Measurements from ENCODE around the gene KCNJ12. TPM values are rescaled to one million over a fixed set of nuclear protein-coding genes. Genes with fewer than 3 reads are reported as not detected.
A peak's percentile ranks its signal among the peaks of the same experiment; 100 is the strongest.
"Not testable (repeated sequence)": the region's sequence is repeated elsewhere in the genome, so short reads cannot be mapped to it uniquely, and the experiment has no call there.

KCNJ12 gene
- total RNA-seq, 1 donor from 2014 or later: 11.4 TPM

DNA sequence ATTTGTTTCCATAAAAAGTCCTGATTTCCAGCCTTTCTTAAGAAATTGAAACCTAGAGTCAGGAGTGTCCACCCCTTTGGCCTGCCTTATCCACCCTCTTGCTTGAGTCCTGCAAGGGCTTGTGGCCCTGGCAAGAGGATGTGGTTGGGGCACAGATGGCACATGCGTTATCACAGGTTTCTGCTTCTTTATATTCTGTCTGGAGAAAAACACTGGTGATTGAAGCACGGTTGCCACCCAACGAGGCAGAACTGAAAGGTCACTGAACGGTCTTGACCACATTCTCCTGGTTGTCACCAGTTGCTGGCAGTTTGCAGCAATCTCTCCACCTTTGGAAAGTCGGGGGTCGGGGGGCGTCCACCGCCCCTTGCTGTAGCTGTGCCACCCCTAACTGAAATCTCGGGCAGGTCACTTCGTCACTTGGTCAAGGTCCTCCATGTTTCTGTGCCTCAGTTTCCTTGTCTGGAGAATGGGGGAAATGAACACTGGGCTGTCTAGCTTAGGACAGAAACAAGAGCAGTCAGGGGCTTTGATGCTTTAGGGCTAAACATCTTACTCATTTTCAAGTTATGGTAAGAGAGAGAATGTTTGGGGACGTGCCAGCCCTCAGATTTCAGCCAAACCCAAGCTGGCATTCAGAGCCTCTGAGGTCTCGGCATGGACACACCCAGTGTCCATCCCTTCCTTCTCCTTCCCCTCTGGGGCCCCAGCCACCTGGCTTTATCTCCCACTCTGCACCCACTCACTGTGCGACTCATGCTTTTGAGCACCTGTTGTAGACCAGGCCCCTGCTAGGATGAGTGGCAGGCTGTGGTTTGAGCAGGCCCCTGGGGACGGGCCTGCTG, 27.9 kb upstream of the KCNJ12 start:
- ATAC-seq; DNase-seq; intact Hi-C loops (cut with micrococcal nuclease): not testable (repeated sequence)

DNA sequence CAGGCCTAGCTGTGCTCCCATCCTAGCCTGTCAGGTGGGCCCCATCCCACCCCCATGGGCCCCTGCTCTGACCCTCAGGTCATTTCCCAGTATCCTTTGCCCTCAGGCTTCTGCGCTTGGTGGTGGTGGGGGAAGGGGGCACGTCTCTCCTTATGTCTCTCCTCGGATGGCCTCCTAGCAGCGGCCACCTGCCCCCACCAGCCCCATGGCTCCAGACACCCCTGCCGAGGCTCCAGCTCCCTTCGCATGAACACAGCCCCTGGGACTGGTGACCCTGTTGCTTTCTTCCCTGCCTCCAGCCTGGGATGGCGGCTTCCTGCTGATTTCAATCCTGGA, 27.3 kb upstream of the KCNJ12 start:
- intact Hi-C loops (cut with micrococcal nuclease); DNase-seq; ATAC-seq: not testable (repeated sequence)

DNA sequence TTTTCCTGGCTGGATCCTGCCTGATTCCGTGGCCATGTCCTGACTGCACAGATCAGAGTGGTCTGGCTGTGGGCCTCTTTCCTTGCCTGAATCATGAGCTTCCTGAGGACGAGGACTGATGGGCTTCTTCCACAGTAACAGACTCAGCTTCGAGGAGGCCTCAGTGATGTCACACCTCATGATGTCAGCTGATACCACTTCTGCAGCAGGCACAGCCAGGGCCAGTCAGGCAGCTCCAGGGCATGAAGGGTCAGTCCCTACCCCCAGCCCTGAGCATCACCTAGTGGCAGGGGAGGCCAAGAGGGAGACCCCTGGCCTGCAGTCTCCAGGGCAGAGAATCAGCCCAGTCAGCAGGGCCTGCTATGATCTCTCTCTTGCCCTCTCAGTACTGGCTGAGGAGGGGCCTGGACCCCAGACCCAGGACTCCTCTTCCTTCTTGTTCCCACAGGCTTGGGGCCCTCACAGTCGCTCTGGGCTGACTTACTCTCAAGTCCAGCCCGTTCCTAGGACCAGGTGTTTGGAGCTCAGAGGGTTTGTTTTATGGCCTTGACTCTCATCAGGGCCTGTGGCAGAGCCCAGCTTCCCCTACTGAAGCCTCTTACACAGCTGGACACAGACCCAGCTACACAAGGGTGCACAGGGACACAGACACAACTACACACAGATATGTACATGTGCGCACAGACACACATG, 26.7 kb upstream of the KCNJ12 start:
- DNase-seq; ATAC-seq; intact Hi-C loops (cut with micrococcal nuclease): not testable (repeated sequence)

DNA sequence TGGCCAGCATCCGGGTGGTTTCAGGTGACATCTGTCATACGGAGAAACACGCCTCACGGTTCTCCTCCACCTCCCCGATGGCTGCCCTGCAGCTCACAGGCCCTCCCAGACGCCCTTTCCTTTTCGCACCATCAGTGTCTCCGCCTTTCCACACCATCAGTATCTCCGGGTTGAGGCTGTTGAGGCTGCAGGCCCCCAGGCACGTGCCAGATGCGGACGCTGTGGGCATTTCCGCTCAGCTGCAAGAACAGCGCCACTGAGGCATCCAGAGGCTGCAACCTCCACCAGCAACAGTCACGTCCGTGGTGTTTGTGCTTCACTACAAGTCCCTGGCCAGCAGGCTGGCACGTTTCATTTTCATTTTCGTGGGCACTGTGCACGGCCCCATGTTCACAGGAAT, 25.7 kb upstream of the KCNJ12 start:
- intact Hi-C loops (cut with micrococcal nuclease); DNase-seq; ATAC-seq: not testable (repeated sequence)

DNA sequence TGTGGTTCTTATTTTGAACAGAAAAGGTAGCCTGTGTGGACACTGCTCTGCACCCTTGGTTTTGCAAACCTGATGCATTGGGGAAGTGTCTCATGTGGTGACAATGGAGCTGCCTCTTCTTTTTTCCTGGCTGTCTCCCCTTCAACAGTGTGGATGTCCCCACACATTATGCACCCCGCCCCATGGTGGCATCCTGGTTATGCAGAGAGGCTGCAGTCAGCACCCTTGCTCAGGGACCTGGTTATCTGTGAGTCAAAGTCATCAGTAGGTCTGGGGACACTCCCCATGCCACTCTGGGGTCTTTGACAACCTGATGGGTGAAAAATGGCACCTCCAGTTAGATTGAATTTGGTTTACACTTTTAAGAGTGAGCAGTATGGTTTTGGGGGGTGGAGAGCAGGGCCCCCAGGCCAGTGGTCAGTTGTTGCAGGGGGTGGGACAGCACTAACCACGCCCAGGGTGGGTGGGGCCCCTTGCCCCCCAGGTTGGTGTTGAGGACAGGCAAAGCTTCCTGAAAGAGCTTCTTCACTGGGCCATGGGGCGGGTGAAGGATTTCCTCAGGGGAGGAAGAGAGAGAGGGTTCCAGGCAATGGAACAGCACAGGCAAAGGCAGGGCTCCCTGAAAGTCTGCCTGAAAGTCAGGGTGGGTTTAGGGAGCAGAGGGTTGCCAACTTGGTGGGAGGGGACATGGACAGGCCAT, 24.6 kb upstream of the KCNJ12 start:
- peak; percentile 20 for DNase-seq
- intact Hi-C loops (cut with micrococcal nuclease): no loop called here
- ATAC-seq: no peak

DNA sequence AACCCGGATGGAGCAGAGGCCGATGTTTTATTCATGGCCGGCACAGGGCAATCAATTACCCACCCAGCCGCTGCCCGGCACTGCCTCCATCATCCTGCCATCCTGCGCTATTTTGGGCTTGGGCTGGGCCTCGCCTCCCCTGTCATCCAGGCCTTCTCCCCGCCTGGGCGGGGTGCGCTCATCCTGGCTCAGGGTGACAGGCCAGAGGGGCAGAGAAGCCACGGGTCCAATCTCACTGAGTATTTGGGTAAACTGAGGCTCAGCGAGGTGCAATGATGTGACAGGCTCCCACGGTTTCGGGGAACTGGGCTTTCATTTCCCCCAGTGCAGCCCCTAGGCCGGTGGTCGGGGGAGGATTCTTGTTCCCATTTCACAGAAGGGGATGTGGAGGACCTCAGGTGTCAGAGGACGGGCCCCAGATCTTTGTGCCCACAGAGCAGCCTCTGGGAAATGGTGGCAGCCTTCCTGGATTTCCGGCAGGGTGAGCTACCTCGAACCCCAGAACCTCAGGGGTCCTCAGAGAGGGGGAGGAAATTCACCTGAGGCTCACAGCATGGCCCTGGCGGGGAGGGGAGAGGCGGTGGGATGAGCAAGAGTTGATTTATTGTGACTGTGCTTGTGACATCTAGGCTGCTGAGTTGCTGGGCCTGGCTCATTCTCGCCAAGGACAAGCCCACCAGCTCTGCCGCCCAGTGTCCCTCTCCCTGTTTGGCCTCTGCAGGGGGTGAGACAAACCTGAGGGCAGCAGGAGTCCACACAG, 23.8 kb upstream of the KCNJ12 start:
- ATAC-seq: peak; percentile 22
- intact Hi-C loops (cut with micrococcal nuclease): no loop called here
- peak; percentile 18 for DNase-seq

DNA sequence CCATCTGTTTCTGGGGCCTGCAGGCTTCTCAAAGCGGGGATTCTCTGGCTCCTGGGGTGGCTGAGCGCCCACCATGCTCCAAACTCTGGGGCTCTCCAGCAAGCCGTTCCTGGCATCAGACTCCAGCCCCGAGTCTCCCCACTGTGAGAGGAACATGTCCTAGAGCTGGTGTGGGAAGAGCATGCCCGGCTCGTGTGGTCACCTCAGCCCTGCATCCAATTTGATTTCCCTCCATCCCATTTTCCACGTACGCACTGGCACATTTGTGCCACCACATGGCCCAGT, 23.2 kb upstream of the KCNJ12 start:
- intact Hi-C loops (cut with micrococcal nuclease): no loop called here
- peak; percentile 15 for DNase-seq

DNA sequence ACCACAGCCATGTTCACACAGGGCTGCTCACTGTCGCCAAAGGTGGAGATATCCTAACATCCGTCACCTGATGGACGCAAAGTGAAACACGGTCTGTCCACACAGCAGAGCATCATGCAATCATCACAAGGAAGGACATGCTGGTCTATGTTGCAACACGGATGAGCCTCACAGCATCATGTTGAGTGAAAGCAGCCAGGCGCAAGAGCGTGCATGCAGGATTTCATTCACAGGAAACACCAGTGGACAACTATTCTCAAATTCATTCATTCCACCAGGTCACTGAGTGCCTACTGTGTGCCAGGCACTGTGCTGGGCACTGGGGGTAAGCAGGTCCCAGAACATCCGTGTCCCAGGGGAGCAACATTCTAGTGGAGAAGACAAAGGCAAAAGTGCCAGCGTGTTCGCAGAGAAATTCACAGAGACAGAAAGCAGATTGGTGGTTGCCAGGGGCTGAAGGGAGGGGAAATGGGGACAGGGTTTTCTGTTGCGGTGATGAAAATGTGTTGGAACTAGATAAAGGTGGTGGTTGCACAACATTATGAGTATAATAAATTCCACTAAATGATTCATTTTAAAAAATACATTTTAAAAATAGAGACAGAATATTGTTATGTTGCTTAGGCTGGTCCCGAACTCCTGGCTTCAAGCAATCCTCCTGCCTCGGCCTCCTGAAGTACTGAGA, 22.7 kb upstream of the KCNJ12 start:
- no peak for ATAC-seq
- DNase-seq: peak; percentile 19
- intact Hi-C loops (cut with micrococcal nuclease): no loop called here

More for the DNA sequence above, 23.2 kb upstream of the KCNJ12 start:
- no peak for ATAC-seq

DNA sequence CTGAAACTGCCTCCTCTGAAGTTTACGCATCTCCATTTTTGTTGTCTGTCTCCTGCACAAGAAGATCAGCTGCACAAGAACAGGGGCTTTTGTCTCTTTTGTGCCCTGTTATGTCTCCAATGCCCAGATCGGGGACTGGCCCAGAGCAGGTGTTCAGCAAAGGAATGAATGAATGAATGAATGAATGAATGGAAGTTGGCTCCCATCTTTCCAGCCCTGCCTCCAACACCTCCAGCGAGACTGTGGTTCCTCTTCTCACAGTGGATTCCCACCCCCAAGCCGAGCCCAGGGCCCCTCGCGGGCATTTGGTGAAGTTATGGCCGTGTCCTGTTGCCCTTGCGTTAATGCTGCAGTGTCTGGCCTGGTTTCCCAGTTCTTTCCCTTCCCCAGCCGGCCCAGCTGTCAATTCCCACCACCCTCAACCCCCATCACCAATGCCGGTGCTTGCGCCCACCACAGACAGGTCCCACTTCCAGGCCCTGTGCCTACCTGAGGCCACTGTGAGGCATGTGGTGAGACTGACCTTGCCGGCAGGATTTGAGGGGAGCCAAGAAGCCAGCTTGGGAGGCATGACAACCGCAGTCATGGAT, 21.3 kb upstream of the KCNJ12 start:
- intact Hi-C loops (cut with micrococcal nuclease): no loop called here
- ATAC-seq (no peak), DNase-seq (peak; percentile 25)

DNA sequence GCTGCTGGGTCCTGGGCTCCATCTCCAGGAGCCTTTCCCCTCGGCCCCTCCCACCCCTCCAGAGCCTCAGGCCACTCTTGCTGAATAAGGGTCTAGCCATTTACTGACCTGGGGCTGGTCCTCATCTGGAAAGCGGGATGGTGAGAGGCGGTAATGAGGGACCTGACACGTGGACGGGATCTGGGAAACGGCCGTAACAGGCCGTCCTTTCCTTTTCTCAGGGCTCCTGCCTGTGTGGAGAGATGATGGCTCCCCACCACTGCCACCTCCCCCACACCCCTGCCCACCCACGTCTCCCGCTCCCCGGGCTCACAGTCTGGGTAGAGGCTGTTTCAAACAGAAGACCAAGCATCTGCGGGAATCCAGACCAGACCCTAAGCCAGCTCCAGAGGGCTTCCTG, 20.6 kb upstream of the KCNJ12 start:
- ATAC-seq (no peak), DNase-seq (peak; percentile 13)
- intact Hi-C loops (cut with micrococcal nuclease): no loop called here

DNA sequence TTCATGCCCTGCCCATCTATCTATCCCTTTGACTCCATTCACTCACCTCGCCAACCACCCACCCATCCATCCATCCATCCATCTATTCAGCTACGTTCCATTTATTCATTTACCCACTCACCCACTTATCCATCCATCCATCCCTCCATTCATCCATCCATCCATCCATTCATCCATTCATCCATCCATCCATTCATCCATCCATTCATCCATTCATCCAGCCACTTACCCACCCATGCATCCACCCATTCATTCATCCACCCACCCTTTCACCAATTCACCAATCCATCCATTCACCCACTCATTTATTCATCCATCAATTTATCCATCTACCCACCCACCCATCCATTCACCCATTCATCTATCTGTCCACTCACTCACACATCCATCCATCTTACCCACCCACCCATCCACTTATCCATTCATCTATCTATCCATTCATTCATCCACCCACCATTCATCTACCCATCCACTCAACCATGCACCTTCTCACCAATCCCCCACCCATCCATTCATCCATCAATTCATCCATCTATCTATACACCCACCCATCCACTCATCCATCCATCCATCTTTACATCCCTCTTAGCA, 19.5 kb upstream of the KCNJ12 start:
- no peak for ATAC-seq
- intact Hi-C loops (cut with micrococcal nuclease): no loop called here
- DNase-seq: no peak

DNA sequence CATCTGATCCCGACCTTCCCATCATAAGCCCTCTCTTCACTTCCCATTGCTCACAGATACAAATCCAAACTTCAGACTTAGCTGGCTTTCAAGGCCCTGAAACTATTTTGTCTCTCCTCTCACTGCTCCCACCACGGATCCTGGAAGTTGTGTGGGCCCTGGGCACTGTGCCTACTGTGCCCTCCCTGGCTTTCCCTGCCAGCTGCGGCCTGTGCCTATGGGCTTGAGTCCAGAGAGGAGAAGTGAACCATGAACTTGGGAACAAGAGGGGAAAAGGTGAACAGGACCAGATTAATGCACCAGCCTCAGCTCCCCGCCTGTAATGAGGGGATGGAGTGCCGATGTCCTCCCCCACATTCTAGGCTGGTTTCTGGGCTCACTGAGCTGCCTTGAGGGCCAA, 18.9 kb upstream of the KCNJ12 start:
- ATAC-seq (no peak), DNase-seq (peak; percentile 6)
- intact Hi-C loops (cut with micrococcal nuclease): no loop called here

DNA sequence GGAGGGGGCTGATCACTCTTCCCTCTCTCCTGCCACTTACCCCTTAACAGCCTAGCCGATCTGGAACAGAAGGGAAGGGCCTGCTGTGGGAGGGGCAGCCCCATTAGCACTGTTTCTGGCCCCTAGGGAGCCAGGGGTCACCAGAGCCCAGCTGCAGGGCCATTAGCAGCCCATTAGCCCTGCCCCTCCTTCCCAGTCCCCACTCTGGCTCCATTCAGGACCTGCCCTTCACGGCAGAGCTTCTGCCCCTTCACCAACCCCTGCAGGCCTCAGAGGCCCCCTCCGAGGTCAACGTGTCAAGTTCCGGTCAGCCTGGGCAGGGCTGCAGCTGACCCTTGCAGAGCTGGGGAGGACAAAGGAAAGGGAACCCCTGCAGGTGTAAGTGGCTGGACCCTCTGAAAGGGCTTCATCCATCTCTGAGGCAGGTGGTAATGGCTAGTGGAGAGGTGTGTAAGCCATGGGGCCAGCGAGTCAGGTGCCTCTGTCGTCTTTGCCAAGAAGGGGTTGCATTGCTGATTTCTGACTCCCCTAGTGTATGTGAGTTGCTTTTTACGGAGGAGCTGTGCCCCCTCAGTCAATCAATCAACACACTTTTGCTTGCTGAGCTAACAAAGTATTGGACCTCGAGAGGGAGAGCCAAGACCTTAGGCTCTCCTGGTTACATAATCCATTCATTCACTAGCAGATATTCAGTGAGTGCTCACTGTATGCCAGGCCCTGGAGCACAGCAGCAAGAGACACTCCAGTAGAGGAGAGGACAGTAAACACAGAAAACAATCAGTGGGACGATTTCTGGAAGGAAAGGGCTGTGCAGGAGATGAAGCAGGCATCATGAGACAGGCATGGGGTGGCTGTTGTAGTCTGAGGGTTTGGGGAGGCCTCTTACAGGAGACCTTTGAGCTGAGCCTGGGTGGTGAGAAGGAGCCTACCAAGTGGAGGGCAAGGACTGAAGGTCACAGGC, 18.2 kb upstream of the KCNJ12 start:
- intact Hi-C loops (cut with micrococcal nuclease): no loop called here
- peak; percentile 24 for DNase-seq
- peak; percentile 74 for ATAC-seq

DNA sequence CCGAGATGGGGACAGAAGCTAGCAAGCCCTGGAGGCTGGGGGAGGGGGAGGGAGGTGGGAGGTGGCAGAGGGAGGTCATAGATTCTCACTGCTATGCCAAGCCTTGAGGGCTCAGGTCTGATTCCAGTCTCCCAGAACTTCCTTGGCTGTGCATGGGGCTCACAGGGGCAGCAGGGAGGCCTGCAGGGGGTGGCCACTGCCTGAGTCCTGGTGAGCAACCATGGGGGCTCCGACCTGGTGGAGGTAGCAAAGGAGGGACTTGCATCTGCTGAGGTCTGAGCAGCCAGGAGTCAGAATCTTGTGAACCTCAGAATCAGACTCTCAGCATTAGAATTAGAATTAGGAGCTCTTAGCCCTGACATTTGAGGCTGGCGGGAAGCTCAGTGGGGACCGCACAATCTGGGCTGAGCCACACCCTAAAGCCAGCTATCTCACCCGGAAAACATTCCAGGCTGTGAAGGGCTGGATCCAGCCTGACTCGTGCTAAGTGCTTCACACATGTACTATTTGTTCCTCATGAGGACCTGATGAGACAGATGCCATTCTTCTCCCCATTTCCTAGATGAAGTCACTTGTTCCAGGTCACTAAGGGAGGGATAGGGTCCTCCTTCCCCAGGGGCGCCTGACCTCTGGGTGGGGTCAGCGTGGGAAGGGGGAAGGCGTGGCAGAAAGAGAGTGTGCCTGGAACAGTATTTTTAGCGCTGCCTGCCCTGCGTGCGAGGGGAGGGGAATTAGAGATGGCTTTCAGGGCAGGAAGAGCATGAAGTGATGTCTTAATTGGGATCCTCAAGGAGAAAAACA, 17.3 kb upstream of the KCNJ12 start:
- intact Hi-C loops (cut with micrococcal nuclease): no loop called here
- ATAC-seq (peak; percentile 93), DNase-seq (peak; percentile 60)

DNA sequence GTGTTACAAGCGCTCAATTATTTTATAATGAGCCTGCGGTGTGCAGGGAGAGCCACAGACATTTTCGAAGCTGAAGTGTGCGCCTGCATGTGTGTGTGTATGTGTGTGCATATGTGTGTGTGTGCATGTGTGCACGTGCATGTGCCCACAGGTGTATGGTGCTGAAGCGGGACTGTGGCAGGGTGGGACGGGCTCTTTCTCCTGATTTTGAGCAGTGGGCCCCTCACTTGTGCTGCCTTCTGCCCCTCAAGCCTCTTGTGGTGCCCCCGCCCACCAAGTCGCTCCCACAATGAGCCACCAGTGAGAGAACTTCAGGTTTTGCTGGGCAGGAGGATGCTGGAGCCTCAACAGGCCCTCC, 16.7 kb upstream of the KCNJ12 start:
- ATAC-seq (no peak), DNase-seq (peak; percentile 29)
- intact Hi-C loops (cut with micrococcal nuclease): no loop called here

DNA sequence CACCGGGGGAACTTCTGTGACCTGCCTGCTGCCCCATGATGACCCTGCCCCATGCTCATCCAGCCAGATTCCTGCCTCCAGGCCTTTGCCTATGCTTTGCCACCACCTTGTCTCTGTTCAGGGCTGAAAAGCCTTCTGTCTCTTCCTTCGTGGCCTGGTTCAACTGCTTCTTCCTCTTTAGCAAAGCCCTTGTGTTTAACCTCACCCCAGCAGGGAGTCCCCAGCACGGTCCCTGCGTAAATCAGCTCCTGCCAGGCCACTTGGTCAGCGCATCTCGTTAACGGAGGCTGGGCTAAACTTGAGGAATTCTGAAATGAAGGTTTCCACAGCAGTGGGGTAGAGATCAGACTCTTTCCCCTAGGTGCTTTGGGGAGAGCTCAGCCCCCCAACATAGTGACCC, 16.1 kb upstream of the KCNJ12 start:
- no peak for ATAC-seq
- intact Hi-C loops (cut with micrococcal nuclease): no loop called here
- peak; percentile 13 for DNase-seq
